Astrocyte (in vitro differentiated cells and primary cell): ENCODE results near the gene SVEP1.

Experiments
- CTCF ChIP-seq: IDR thresholded peaks from 2 replicates; pipeline ENCODE4 v1.5.1; 2011; ENCODE audit warnings: low read depth, mild to moderate bottlenecking, inconsistent platforms, low read length, moderate library complexity; ENCODE audit not compliant: insufficient read depth
- EZH2 ChIP-seq: IDR thresholded peaks from 2 replicates; pipeline ENCODE4 v1.6.1; 2012; ENCODE audit warnings: mild to moderate bottlenecking, low read length, inconsistent platforms; ENCODE audit not compliant: insufficient read depth

DNA sequence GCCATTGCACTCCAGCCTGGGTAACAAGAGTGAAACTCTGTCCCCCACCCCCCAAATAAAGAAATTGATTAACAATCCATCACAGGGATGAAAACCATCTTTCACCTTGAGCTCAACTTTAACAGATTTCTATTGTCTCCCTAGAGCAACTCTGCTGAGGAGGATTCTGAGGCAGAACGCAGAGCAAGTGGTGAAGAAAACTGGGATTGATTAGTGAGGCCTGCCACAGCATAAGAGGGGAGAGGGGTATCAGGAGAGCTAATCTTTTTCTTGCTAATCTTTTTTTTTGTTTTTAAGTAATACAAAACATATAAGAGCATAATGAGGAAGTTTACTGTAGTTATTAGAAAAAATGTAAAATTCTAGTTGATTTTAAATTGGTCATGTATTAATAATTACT lies 250.8 kb downstream of the SVEP1 start:
- TF ChIP-seq CTCF, result no peak
- TF ChIP-seq EZH2, result no peak
